Metanephros (tissue), 1 donor: ENCODE data around the gene MAGEA6. TPM values are rescaled to one million over a fixed set of nuclear protein-coding genes. Genes with fewer than 3 reads are reported as not detected.

ENCODE experiments used
- total RNA-seq: library from RNA; depleted of rRNA; stranded (reverse); fragments of >200 nt; gene quantifications from one replicate; pipeline ENCODE4 v1.2.3, GENCODE V29; 2014

The MAGEA6 gene, protein sequence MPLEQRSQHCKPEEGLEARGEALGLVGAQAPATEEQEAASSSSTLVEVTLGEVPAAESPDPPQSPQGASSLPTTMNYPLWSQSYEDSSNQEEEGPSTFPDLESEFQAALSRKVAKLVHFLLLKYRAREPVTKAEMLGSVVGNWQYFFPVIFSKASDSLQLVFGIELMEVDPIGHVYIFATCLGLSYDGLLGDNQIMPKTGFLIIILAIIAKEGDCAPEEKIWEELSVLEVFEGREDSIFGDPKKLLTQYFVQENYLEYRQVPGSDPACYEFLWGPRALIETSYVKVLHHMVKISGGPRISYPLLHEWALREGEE
- total RNA-seq = not detected

DNA sequence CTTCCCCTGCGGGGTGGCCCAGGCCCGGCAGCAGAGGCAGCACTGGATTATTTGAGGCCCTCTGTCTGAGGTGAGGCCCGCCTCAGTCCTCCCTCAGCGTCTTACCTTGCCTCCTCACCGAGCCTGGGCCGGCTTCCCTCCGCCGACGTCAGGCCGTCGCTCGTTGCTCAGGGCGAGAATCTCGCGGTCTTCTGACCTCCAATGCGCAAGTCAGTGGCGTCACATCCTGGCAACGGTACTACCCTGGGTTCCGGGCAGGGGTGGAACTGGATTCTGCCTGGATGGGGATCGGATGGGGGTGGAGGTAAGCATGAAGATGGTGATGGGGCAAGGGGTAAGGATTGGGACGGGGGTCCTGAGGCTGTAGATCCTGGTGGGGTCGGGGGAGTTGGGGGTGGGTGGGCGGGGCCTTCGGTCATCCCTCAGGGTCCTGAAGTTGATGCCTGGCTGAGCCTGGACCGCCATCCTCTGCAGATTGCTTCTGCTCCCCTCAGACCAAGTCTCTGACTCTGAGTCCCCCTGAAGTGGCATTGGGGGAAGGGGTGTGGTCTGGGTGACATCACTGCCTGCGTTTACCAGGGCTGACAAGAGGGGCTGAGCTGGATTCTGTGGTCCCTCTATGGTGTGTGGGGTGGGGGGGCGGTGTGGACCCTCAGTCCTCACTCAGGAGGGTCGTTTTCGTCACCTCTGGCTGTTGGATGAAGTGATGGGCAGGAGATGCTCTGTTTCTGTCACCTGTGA lies at the start of gene MAGEA6:
Gene MAGEA6 (minus strand): TSS at position 141 of the 741 bp plus-strand sequence. CDS start 2,039 bp downstream, outside the sequence.

DNA sequence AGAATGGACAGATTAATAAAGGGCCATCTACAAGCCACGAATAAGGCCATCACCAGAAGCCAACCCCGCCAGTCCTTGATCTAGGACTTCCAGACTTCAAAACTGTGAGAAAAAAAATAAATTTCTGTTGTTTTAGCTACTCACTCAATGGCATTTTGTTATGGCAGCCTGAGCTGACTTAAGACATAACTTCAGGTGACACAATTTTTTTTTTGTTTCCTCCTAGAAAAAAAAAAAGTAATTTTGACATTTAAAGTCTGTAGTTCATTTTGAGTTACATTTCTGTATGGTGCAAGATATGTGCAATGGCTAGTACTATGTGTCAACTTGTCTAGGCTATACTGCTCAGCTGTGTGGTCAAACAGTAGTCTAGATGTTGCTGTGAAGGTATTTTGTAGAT lies 10.6 kb downstream of the MAGEA6 start, which contains the start of gene CSAG3:
Gene CSAG3 (plus strand): TSS at position 301 of the 400 bp plus-strand sequence.

DNA sequence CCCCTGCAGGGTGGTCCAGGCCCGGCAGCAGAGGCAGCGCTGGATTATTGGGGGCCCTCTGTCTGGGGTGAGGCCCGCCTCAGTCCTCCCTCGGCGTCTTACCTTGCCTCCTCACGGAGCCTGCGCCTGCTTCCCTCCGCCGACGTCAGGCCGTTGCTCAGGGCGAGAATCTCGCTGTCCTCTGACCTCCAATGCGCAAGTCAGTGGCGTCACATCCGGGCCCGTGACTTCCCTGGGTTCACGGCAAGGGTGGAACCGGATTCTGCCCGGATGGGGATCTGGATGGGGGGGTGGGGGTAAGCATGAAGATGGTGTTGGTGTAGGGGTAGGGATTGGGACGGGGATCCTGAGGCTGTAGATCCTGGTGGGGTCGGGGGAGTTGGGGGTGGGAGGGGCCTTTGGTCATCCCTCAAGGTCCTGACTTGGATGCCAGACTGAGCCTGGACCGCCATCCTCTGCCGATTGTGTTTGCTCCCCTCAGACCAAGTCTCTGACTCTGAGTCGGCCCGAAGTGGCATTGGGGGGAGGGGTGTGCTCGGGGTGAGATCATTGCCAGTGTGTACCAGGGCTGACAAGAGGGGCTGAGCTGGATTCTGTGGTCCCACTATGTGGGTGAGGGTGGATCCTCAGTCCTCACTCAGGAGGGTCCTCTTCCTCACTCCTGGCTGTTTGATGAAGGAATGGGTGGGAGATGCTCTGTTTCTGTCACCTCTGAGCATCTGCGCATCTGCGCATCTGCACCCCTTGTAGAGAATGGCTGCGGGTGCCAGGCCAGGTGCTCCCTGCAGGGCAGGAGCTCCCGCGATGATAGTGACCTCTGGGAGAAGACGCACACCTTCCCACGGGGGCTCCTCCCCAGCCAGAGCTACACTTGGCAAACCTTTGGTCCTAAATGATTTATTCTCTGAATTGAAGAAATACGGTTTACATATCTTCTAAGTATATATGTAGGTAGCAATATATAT lies 15.5 kb downstream of the MAGEA6 start, which contains the start of gene MAGEA2:
Gene MAGEA2 (minus strand): TSS at position 157 of the 965 bp plus-strand sequence. CDS start 2,479 bp downstream, outside the sequence.

DNA sequence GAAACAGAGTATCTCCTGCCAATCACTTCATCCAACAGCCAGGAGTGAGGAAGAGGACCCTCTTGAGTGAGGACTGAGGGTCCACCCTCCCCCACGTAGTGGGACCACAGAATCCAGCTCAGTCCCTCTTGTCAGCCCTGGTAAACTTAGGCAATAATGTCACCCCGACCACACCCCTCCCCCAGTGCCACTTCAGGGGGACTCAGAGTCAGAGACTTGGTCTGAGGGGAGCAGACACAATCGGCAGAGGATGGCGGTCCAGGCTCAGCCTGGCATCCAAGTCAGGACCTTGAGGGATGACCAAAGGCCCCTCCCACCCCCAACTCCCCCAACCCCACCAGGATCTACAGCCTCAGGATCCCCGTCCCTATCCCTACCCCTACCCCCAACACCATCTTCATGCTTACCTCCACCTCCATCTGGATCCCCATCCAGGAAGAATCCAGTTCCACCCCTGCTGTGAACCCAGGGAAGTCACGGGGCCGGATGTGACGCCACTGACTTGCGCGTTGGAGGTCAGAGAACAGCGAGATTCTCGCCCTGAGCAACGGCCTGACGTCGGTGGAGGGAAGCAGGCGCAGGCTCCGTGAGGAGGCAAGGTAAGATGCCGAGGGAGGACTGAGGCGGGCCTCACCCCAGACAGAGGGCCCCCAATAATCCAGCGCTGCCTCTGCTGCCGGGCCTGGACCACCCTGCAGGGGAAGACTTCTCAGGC lies 36.1 kb downstream of the MAGEA6 start, which contains the start of the genes CSAG1 and MAGEA12:
Gene CSAG1 (minus strand): TSS at position 461 of the 715 bp plus-strand sequence. CDS start 1,261 bp downstream, outside the sequence.
Gene MAGEA12 (plus strand): TSS at position 497 of the 715 bp plus-strand sequence. CDS start 2,405 bp downstream, outside the sequence.

Other genes with a start within 250 kb of the MAGEA6 start
- 0.99 TPM for gene GABRQ, start 131.8 kb downstream of the MAGEA6 start, total RNA-seq
- not detected for gene MAGEA3, start 70.9 kb downstream of the MAGEA6 start, total RNA-seq
- not detected for gene CSAG2, start 60.4 kb downstream of the MAGEA6 start, total RNA-seq
- gene MAGEA2B, start 55.1 kb downstream of the MAGEA6 start, total RNA-seq = not detected
- gene CSAG1, start 36.0 kb downstream of the MAGEA6 start, total RNA-seq = not detected
- gene MAGEA12, start 35.9 kb downstream of the MAGEA6 start, total RNA-seq = not detected
- not detected for gene MAGEA2, start 15.8 kb downstream of the MAGEA6 start, total RNA-seq
- gene CSAG3, start 10.5 kb downstream of the MAGEA6 start, total RNA-seq = not detected
- gene CETN2, start 61.1 kb upstream of the MAGEA6 start, total RNA-seq = 26.3 TPM
- gene NSDHL, start 61.4 kb upstream of the MAGEA6 start, total RNA-seq = 10.8 TPM
- 16.5 TPM for gene ZNF185, start 128.4 kb upstream of the MAGEA6 start, total RNA-seq
- gene PNMA5, start 224.4 kb upstream of the MAGEA6 start, total RNA-seq = not detected